DND-41 (cell line): ENCODE measurements around the gene GLRX2.

Experiments
- CTCF ChIP-seq: IDR thresholded peaks from 2 replicates; pipeline ENCODE4 v1.5.1; 2012; ENCODE audit warnings: borderline replicate concordance, low read length, moderate library complexity, mild to moderate bottlenecking; ENCODE audit not compliant: poor library complexity, severe bottlenecking; ENCODE audit errors: extremely low read depth
- EZH2 ChIP-seq: IDR thresholded peaks from 3 replicates; pipeline ENCODE4 v1.6.1; 2012; ENCODE audit warnings: borderline replicate concordance, low read depth, mild to moderate bottlenecking, moderate library complexity, low read length, inconsistent platforms; ENCODE audit not compliant: severe bottlenecking

GRCh38 chr1:193054169-193054675 is 51.0 kb downstream of the GLRX2 start:
- TF ChIP-seq CTCF (no peak), EZH2 (no peak)
